NCI-H2171 treated with DMSO at 0.1 percent for 48 hours (cell line): ENCODE data around the gene TMEM154.
A peak's percentile ranks its signal among the peaks of the same experiment; 100 is the strongest.

Source experiments
- DNase-seq: peaks from one replicate; lab custom pipeline; 2025; lab: John Stamatoyannopoulos, UW

TMEM154 gene

GRCh38 chr4:152696764-152697261, 17.0 kb upstream of the TMEM154 start:
- DNase-seq = no peak

GRCh38 chr4:152693871-152694270, 14.1 kb upstream of the TMEM154 start:
- no peak for DNase-seq

- no peak for DNase-seq
Observed at GRCh38 chr4:152691761-152692160, 12.0 kb upstream of the TMEM154 start.

- DNase-seq = no peak
Observed at GRCh38 chr4:152690706-152691651, 11.2 kb upstream of the TMEM154 start.

- no peak for DNase-seq
Observed at GRCh38 chr4:152689615-152690501, 10.1 kb upstream of the TMEM154 start.

DNA sequence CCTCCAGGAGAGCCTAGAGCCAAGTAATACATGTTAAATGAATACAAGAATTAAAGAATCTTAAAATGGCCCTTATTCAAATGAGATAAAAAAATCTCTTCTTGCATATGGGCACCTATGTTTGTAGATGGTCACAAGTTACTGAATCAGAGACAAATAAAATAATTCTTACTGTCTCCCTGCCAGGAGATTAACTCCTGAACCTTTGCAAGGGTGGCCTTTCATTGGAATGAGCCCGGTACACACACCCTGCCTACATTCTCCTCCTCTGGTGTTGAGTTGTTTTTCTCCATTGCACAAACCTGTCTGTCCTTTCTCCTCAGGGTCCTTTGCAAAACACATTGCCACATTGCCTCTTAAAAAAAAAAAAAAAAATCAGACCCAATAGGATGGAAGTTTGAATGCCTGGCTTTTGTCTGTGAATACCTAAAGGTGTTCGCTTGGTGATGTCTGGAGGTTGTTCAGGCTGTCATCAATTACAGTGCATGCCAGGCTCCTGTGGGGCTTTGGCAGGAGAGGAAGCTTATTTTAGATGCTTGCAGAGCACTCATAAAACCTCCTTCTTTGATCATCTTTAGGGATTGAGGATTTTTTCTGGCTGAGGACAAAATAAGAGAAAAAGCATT, 8.3 kb upstream of the TMEM154 start:
- no peak for DNase-seq

- no peak for DNase-seq
Observed at GRCh38 chr4:152686452-152687013, 6.7 kb upstream of the TMEM154 start.

GRCh38 chr4:152684587-152684986, 4.8 kb upstream of the TMEM154 start:
- no peak for DNase-seq

- DNase-seq = no peak
Observed at GRCh38 chr4:152684007-152684406, 4.2 kb upstream of the TMEM154 start.

GRCh38 chr4:152682143-152682941, 2.5 kb upstream of the TMEM154 start:
- DNase-seq = no peak

- no peak for DNase-seq
Observed at GRCh38 chr4:152680988-152681603, 1.3 kb upstream of the TMEM154 start.

DNA sequence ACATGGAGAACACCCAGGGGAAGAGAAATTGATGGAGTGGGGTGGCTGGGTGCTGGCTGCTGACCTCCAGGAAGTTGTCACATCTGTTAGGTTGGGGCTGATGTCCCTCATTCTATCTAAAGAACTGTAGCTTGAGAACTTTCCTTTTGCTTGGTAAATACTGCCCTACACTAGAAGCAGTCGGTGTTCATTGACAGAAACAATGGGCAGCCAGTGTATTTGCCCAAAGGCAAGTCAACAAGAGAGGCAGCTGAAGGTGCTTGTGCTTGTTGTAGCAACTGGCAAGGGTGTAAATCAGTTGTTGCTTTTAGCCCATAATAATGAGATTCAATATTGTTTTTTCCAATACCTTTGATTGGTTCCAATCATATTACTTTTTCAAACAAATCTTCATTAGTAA, 956 bp downstream of the TMEM154 start:
- no peak for DNase-seq

DNA sequence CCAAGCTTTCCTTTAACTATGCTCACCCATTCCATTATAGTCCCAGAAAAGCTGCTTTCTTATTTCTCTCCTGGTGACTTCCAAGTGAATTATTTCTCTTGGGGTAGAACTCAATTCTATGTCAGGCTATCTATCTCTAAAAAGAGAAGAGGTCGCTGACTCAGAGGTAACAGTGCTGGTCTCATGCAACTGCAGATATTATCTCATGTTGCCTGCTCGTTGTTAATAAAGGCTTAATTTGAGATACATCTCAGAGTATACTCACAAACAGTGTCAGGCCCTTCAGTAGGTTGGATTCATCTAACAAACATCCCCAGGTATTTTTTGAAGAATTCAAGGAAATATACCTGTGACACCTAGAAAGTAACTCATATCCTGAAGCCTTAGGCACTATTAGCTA, 2.7 kb downstream of the TMEM154 start:
- DNase-seq = no peak

DNA sequence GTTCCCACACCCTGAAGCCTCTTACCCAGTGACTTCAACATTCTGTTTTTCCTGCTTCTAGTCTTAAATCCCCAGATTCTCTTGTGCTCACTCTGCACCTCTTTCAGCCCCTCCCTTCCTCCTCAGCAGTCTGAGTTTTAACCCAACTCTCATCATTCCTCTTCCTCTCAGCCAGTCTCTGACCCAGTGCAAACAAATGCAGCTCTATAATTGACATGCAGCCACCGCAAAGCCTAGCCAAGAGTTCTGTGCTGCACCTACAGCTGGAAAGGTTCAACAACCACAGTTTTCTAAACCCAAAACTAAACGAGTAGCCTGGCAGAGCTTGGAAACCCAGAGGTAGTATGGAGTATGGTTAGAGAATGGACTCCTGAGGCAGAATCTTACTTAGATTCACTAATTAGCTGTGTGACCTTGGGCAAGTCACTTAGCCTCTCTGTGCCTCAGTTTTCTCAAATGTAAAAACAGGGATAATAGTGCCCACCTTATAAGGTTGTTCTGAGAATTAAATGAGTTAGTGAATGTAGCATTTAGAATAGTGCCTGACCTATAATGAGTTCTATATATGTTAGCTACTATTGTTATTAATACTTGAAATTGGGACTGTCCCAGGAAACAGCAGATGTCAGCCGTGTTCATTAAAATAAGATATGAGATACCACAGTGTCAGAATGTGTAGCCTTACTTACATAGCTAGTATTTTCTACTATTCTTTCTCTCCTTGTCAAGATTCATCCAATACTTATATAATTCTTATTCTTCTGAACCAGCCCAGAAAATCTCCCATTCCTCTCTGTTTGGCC, 3.5 kb downstream of the TMEM154 start:
- no peak for DNase-seq

- DNase-seq = no peak
Observed at GRCh38 chr4:152674359-152674758, 5.4 kb downstream of the TMEM154 start.

GRCh38 chr4:152673489-152673888, 6.3 kb downstream of the TMEM154 start:
- DNase-seq = no peak

GRCh38 chr4:152672206-152673092, 7.3 kb downstream of the TMEM154 start:
- peak; percentile 2 for DNase-seq

DNA sequence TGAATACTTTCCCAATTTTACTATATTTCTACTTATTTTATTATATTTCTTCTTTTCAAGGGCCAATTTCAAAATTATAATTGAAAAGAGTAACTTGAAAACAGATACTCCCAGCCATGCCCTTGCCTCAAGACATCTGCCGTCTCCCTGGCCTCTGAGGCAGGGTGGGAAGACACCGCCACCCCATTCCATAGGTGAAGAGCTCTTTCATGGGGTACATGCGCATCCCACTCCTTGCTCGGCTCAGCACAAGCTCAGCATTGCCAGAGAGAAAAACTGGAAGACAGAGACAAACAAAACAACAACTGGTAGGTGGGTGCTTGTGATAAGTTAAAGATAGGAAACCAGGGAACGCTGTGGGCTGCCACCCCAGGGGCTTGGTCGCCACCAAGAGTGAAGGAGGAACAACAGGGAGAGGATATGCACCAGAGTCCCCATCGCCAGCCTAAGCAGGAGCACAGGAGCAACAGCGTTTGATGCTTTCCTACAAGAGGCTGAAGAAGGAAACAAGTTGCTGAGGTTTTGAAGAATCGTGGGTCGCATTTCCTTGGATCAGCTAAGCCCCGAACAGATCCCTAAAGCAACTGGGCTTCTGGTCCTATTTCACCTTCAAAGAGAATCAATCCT, 11.3 kb downstream of the TMEM154 start:
- DNase-seq = no peak
